K562 (cell line): ENCODE measurements around the gene C11orf52. TPM values are rescaled to one million over a fixed set of nuclear protein-coding genes. Genes with fewer than 3 reads are reported as not detected.
A peak's percentile ranks its signal among the peaks of the same experiment; 100 is the strongest.

Experiments
- ATAC-seq: fragments of 200-7000 bp; cut with Tn5 transposase; 3 replicates; pipeline ENCODE4 v1.9.1; 2020; ENCODE audit warnings: moderate library complexity
- BruUV-seq: library from RNA; stranded (reverse); fragments of 400-500 nt; replicated peaks from 2 replicates; lab custom pipeline; 2021; lab: Mats Ljungman, UMichigan
- CTCF ChIA-PET: fragments of 300-600 bp; formaldehyde crosslinking; extraction: SDS; loops from one replicate; lab custom pipeline; 2021; ENCODE audit warnings: low intra/inter-chr PET ratio; lab: Yijun Ruan, JAX
- POLR2A ChIA-PET: fragments of 300-600, 350-650 bp; sonication (Branson Sonifier 250); formaldehyde crosslinking; extraction: SDS; loops from one replicate; lab custom pipeline; 2021; ENCODE audit warnings: antibody characterized with exemption, inconsistent platforms; lab: Yijun Ruan, JAX
- DNase-seq, 4 experiments: peaks; one replicate each; pipeline versions ENCODE4 v3.0.0 to v3.0.0-alpha.2; 2011 to 2018; ENCODE audit warnings: low spot score in 3 of 4, mixed read lengths in 3 of 4; ENCODE audit errors: extremely low read depth in 1 of 4
- FAIRE-seq: peaks from 2 replicates; lab custom pipeline; 2011; peaks lifted over from hg19 to GRCh38; lab: Jason Lieb, UNC
- H2AFZ ChIP-seq: 2 replicates; pipeline ENCODE4 v1.6.0; 2011; ENCODE audit warnings: low read depth, low read length, control low read depth, inconsistent platforms
- H3K27ac ChIP-seq: fragments of 200-600 bp; 3 replicates; pipeline ENCODE4 v1.8.0; 2011; ENCODE audit warnings: low read depth, mild to moderate bottlenecking, control low read depth, inconsistent platforms, low read length, moderate library complexity, mixed read lengths; ENCODE audit errors: extremely low read depth
- H3K27me3 ChIP-seq, 2 experiments: fragments of 300-600 bp in 1 of 2; 2 replicates in 1 of 2; 3 replicates in 1 of 2; pipeline versions ENCODE4 v1.6.0 to v1.8.0; 2011; ENCODE audit warnings: inconsistent platforms in 2 of 2, low read length in 2 of 2, mild to moderate bottlenecking in 1 of 2, mixed read lengths in 1 of 2, moderate library complexity in 1 of 2; ENCODE audit not compliant: control insufficient read depth in 2 of 2, insufficient read depth in 2 of 2
- H3K36me3 ChIP-seq: fragments of 300-600 bp; 3 replicates; pipeline ENCODE4 v1.8.0; 2011; ENCODE audit warnings: mild to moderate bottlenecking, low read length, inconsistent platforms; ENCODE audit not compliant: control insufficient read depth, insufficient read depth
- H3K4me1 ChIP-seq, 2 experiments: fragments of 200-600 bp in 1 of 2; replicated peaks in 1 of 2; 2 replicates in 1 of 2; 3 replicates in 1 of 2; pipeline versions ENCODE4 v1.5.1 to v1.8.0; 2011; ENCODE audit warnings: inconsistent platforms in 2 of 2, low read length in 2 of 2, mild to moderate bottlenecking in 1 of 2, mixed read lengths in 1 of 2, moderate library complexity in 1 of 2; ENCODE audit not compliant: control insufficient read depth in 2 of 2, insufficient read depth in 2 of 2
- H3K4me2 ChIP-seq: 2 replicates; pipeline ENCODE4 v1.6.1; 2011; ENCODE audit warnings: low read length, control low read depth, inconsistent platforms, mixed read lengths; ENCODE audit not compliant: insufficient read depth
- H3K4me3 ChIP-seq: fragments of 200-600 bp; sonication (generic), shearing (Covaris generic); 2 replicates; pipeline ENCODE4 v1.5.1; 2016; ENCODE audit warnings: control low read depth, inconsistent platforms
- H3K79me2 ChIP-seq: fragments of 200-600 bp; 3 replicates; pipeline ENCODE4 v1.8.0; 2011; ENCODE audit warnings: low read length, inconsistent platforms; ENCODE audit not compliant: control insufficient read depth, insufficient read depth
- H3K9ac ChIP-seq, 2 experiments: 2 replicates each; pipeline versions ENCODE4 v1.6.0 to v1.6.1; 2011; ENCODE audit warnings: low read depth in 2 of 2, low read length in 2 of 2, control low read depth in 1 of 2, inconsistent platforms in 1 of 2, mild to moderate bottlenecking in 1 of 2, mixed read lengths in 1 of 2; ENCODE audit not compliant: insufficient read depth in 1 of 2
- H3K9me1 ChIP-seq: one replicate; pipeline ENCODE4 v1.6.0; 2011; ENCODE audit warnings: inconsistent platforms, mild to moderate bottlenecking, low read length, moderate library complexity; ENCODE audit not compliant: control insufficient read depth, insufficient read depth
- H3K9me3 ChIP-seq: replicated peaks from 2 replicates; pipeline ENCODE4 v1.5.1; 2011; ENCODE audit warnings: low read depth, low read length, inconsistent platforms; ENCODE audit not compliant: control insufficient read depth, insufficient read depth
- H4K20me1 ChIP-seq: replicated peaks from 2 replicates; pipeline ENCODE4 v1.6.1; 2011; ENCODE audit warnings: low read length, inconsistent platforms, mixed read lengths; ENCODE audit not compliant: control insufficient read depth, insufficient read depth
- CAMTA2 ChIP-seq: fragments of 250-450 bp; sonication (Bioruptor Pico); conservative IDR thresholded peaks from 2 replicates; pipeline ENCODE4 v1.5.1; 2022
- FOXK1 ChIP-seq: sonication (generic); formaldehyde crosslinking; IDR thresholded peaks from 2 replicates; pipeline ENCODE4 v1.8.0; 2022; ENCODE audit warnings: missing genetic modification reagents, mild to moderate bottlenecking, borderline replicate concordance
- GTF2A2 ChIP-seq: IDR thresholded peaks from 2 replicates; pipeline ENCODE4 v1.6.1; 2016; ENCODE audit warnings: mild to moderate bottlenecking, missing genetic modification characterization, missing compliant biosample characterization
- HDAC1 ChIP-seq, 2 experiments: fragments of 450-650 bp; IDR thresholded peaks; 2 replicates each; pipeline ENCODE4 v1.6.1; 2016 to 2017; ENCODE audit warnings: inconsistent platforms in 1 of 2, mild to moderate bottlenecking in 1 of 2, moderate library complexity in 1 of 2
- MYBL2 ChIP-seq, 2 experiments: fragments of 450-650 bp in 1 of 2; sonication (generic) in 1 of 2; formaldehyde crosslinking in 1 of 2; IDR thresholded peaks; 2 replicates each; pipeline versions ENCODE4 v1.6.1 to v1.8.1; 2017 to 2022; ENCODE audit warnings: borderline replicate concordance in 1 of 2, inconsistent platforms in 1 of 2, low read depth in 1 of 2, mild to moderate bottlenecking in 1 of 2, missing genetic modification reagents in 1 of 2, moderate library complexity in 1 of 2
- PML ChIP-seq: IDR thresholded peaks from 2 replicates; pipeline ENCODE4 v1.6.1; 2012; ENCODE audit warnings: low read length, inconsistent platforms
- WGBS: fragments of 100-300 bp; shearing (Covaris generic); methylation state at CpG from one replicate; pipeline ENCODE4 v1.1.6; 2016; ENCODE audit warnings: low coverage, mixed read lengths; ENCODE audit not compliant: insufficient coverage; ENCODE audit errors: missing lambda C conversion rate; 5-methylcytosine and 5-hydroxymethylcytosine counted together
- in situ Hi-C: fragments of 300-500 bp; cut with MboI; formaldehyde crosslinking; loops from 4 replicates; pipeline ENCODE4 v1.15.0; 2018; ENCODE audit warnings: inconsistent platforms, mixed read lengths
- intact Hi-C: fragments of 100-400 bp; cut with micrococcal nuclease; formaldehyde crosslinking; loops from 2 replicates; pipeline ENCODE4 v1.14.2; 2022
- polyA plus RNA-seq, 8 experiments: library from polyadenylated mRNA; depleted of rRNA in 4 of 8; stranded (reverse) in 5 of 8; unstranded in 3 of 8; fragments of >200 nt; fragmentation: Nextera tagmentation in 2 of 8; fragmentation: Illumina TruSeq in 1 of 8; extraction: Ambion mirVana in 2 of 8; extraction: Trizol in 1 of 8; gene quantifications; 2 replicates each; pipeline versions ENCODE4 v1.2.1 to v1.2.3, GENCODE V29; 2011 to 2014; ENCODE audit warnings: inconsistent platforms in 1 of 8, missing spikeins in 1 of 8
- total RNA-seq, 7 experiments: library from RNA; depleted of rRNA in 6 of 7; stranded (reverse); fragments of >200 nt in 6 of 7; fragmentation: Illumina TruSeq in 2 of 7; extraction: Trizol in 2 of 7; gene quantifications; 2 replicates each; pipeline versions ENCODE4 v1.2.1 to v1.2.3, GENCODE V29; 2011 to 2021; ENCODE audit warnings: low replicate concordance in 1 of 7
- TF ChIP-seq, protein P1 (sequence below): fragments of 250-450 bp; sonication (Bioruptor Pico); IDR thresholded peaks from 2 replicates; pipeline ENCODE4 v1.4.0; 2020; ENCODE audit warnings: mild to moderate bottlenecking, moderate library complexity
- TF ChIP-seq, protein P2 (sequence below): fragments of 450-650 bp; formaldehyde crosslinking; IDR thresholded peaks from 2 replicates; pipeline ENCODE4 v1.4.0; 2020; ENCODE audit warnings: mild to moderate bottlenecking, mixed read lengths
- TF ChIP-seq, protein P3 (sequence below): IDR thresholded peaks from 3 replicates; pipeline ENCODE4 v1.6.1; 2011; ENCODE audit warnings: borderline replicate concordance, mild to moderate bottlenecking; ENCODE audit not compliant: insufficient read length, insufficient read depth
- TF ChIP-seq, protein P4 (sequence below): fragments of 450-650 bp; IDR thresholded peaks from 2 replicates; pipeline ENCODE4 v1.6.1; 2016; ENCODE audit warnings: antibody characterized with exemption

C11orf52 gene
- total and polyA plus RNA-seq, 9 of the 15 experiments (the other 6 are each of a cell fraction or from before 2014, with no cell fraction given): 0.29 to 2.9 (median 1.0) TPM

DNA sequence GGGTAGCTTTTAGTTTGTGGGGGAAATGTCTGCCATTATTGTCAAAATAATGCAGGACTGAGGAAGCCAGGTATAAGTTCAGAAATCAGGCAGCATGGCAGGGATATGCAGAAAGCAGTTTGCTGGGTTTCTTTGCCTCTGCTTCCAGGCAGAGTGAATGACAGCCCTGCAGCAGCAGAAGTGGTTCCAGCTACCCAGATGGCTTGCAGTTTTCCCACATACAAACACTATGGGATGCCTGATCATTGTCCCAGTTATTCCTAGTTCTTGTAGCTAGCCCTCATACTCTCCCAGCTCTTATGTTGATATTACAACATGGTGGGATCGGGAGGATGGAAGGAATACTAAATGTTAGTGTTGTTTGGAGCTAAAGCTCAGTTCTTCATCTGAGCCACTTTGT lies 15.6 kb downstream of the C11orf52 start:
- WGBS: 75% methylated on average over 1 of the region's 1 CpG

More for the DNA sequence above, 15.6 kb downstream of the C11orf52 start:
- no peak for ATAC-seq
- intact Hi-C loops: loop anchor here (5.0 kb wide), 1 partner anchor 153 kb away; the partner anchor contains the start of genes SDHD and TIMM8B
- Histone ChIP-seq H3K9me3 (no peaks in the 10 kb centered on the region), H3K27me3 (no peaks in the 10 kb centered on the region), H3K79me2 (peaks cover 8% of the 10 kb centered on the region; the same call in 2 of the 3 replicates), H3K36me3 (no peaks in the 10 kb centered on the region), H3K9me1 (no peaks in the 10 kb centered on the region), H3K4me2 (no peak overlapping the region), H3K27ac (no peak overlapping the region), H3K4me3 (no peak overlapping the region), H3K9ac (no peak overlapping the region), H2AFZ (peak overlapping the region; percentile 37; the same call in 1 of the 2 replicates), H4K20me1 (no peaks in the 10 kb centered on the region), H3K4me1 (peaks cover 22 to 25% of the 10 kb centered on the region in 2 experiments)
- CTCF ChIA-PET: no interaction called here
- no peak for FAIRE-seq
- TF ChIP-seq FOXK1 (CRISPR knock-in tag) (no peak), MYBL2 (IDR thresholded peaks at IDR 0.05; ENCODE audit: low read depth) (no peak), MYBL2 (CRISPR knock-in tag; IDR thresholded peaks at IDR 0.05; ENCODE audit: borderline replicate concordance) (no peak), PML (no peak), CAMTA2 (CRISPR knock-in tag) (no peak), HDAC1 (IDR thresholded peaks at IDR 0.05) (no peak), GTF2A2 (tag) (no peak)
- TF ChIP-seq, protein P1, sequence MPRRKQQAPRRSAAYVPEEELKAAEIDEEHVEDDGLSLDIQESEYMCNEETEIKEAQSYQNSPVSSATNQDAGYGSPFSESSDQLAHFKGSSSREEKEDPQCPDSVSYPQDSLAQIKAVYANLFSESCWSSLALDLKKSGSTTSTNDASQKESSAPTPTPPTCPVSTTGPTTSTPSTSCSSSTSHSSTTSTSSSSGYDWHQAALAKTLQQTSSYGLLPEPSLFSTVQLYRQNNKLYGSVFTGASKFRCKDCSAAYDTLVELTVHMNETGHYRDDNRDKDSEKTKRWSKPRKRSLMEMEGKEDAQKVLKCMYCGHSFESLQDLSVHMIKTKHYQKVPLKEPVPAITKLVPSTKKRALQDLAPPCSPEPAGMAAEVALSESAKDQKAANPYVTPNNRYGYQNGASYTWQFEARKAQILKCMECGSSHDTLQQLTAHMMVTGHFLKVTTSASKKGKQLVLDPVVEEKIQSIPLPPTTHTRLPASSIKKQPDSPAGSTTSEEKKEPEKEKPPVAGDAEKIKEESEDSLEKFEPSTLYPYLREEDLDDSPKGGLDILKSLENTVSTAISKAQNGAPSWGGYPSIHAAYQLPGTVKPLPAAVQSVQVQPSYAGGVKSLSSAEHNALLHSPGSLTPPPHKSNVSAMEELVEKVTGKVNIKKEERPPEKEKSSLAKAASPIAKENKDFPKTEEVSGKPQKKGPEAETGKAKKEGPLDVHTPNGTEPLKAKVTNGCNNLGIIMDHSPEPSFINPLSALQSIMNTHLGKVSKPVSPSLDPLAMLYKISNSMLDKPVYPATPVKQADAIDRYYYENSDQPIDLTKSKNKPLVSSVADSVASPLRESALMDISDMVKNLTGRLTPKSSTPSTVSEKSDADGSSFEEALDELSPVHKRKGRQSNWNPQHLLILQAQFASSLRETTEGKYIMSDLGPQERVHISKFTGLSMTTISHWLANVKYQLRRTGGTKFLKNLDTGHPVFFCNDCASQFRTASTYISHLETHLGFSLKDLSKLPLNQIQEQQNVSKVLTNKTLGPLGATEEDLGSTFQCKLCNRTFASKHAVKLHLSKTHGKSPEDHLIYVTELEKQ (CRISPR knock-in tag): no peak
- TF ChIP-seq, protein P2, sequence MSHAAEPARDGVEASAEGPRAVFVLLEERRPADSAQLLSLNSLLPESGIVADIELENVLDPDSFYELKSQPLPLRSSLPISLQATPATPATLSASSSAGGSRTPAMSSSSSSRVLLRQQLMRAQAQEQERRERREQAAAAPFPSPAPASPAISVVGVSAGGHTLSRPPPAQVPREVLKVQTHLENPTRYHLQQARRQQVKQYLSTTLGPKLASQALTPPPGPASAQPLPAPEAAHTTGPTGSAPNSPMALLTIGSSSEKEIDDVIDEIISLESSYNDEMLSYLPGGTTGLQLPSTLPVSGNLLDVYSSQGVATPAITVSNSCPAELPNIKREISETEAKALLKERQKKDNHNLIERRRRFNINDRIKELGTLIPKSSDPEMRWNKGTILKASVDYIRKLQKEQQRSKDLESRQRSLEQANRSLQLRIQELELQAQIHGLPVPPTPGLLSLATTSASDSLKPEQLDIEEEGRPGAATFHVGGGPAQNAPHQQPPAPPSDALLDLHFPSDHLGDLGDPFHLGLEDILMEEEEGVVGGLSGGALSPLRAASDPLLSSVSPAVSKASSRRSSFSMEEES (CRISPR knock-in tag): no peak
- TF ChIP-seq, protein P3, sequence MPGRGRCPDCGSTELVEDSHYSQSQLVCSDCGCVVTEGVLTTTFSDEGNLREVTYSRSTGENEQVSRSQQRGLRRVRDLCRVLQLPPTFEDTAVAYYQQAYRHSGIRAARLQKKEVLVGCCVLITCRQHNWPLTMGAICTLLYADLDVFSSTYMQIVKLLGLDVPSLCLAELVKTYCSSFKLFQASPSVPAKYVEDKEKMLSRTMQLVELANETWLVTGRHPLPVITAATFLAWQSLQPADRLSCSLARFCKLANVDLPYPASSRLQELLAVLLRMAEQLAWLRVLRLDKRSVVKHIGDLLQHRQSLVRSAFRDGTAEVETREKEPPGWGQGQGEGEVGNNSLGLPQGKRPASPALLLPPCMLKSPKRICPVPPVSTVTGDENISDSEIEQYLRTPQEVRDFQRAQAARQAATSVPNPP: no peak
- TF ChIP-seq, protein P4, sequence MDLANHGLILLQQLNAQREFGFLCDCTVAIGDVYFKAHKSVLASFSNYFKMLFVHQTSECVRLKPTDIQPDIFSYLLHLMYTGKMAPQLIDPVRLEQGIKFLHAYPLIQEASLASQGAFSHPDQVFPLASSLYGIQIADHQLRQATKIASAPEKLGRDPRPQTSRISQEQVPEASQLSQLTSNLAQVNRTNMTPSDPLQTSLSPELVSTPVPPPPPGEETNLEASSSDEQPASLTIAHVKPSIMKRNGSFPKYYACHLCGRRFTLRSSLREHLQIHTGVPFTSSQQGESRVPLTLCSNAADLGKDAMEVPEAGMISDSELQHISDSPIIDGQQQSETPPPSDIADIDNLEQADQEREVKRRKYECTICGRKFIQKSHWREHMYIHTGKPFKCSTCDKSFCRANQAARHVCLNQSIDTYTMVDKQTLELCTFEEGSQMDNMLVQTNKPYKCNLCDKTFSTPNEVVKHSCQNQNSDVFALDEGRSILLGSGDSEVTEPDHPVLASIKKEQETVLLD: no peak
- POLR2A ChIA-PET: interaction anchor here (0.8 to 1.3 kb wide), 2 partner anchors 40 to 109 kb away, joined by 3 to 5 read pairs; no protein-coding TSS in a partner anchor
- no peak for DNase-seq
- in situ Hi-C loops: no loop called here
- no TSS peak for BruUV-seq
